B cell (primary cell): ENCODE data around the gene CCDC97.
"Not testable (repeated sequence)": the region's sequence is repeated elsewhere in the genome, so short reads cannot be mapped to it uniquely, and the experiment has no call there.

Experiments used
- EZH2 ChIP-seq: IDR thresholded peaks from 2 replicates; pipeline ENCODE4 v1.6.1; 2012; ENCODE audit warnings: borderline replicate concordance, low read depth, mild to moderate bottlenecking, moderate library complexity, low read length; ENCODE audit not compliant: insufficient read depth, poor library complexity, severe bottlenecking
- TF ChIP-seq, protein P1 (sequence below): fragments of 200-600 bp; IDR thresholded peaks from one replicate; pipeline ENCODE4 v1.8.0; 2022; ENCODE audit warnings: antibody characterized with exemption, mild to moderate bottlenecking

DNA sequence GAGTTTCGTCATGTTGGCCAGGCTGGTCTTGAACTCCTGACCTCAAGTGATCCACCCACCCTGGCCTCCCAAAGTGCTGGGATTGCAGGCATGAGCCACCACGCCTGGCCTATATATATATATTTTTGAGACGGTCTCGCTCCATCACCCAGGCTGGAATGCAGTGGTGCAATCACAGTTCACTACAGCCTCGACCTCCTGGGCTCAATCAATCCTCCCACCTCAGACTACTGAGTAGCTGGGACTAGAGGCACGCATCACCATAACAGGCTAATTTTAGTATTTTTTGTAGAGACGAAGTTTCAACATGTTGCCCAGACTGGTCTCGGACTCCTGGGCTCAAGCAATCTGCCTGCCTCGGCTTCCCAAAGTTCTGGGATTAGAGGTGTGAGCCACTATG, 36.9 kb downstream of the CCDC97 start:
- TF ChIP-seq, protein P1, sequence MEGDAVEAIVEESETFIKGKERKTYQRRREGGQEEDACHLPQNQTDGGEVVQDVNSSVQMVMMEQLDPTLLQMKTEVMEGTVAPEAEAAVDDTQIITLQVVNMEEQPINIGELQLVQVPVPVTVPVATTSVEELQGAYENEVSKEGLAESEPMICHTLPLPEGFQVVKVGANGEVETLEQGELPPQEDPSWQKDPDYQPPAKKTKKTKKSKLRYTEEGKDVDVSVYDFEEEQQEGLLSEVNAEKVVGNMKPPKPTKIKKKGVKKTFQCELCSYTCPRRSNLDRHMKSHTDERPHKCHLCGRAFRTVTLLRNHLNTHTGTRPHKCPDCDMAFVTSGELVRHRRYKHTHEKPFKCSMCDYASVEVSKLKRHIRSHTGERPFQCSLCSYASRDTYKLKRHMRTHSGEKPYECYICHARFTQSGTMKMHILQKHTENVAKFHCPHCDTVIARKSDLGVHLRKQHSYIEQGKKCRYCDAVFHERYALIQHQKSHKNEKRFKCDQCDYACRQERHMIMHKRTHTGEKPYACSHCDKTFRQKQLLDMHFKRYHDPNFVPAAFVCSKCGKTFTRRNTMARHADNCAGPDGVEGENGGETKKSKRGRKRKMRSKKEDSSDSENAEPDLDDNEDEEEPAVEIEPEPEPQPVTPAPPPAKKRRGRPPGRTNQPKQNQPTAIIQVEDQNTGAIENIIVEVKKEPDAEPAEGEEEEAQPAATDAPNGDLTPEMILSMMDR = not testable (repeated sequence)
- TF ChIP-seq EZH2 = not testable (repeated sequence)
